Neutrophil (primary cell): ENCODE measurements around the gene SHCBP1.

ENCODE experiments used
- H3K27ac ChIP-seq: fragments of 200-600 bp; sonication (generic); 2 replicates; pipeline ENCODE4 v1.5.1; 2016; ENCODE audit warnings: mild to moderate bottlenecking, moderate library complexity
- H3K27me3 ChIP-seq: fragments of 200-600 bp; sonication (generic); 2 replicates; pipeline ENCODE4 v1.6.0; 2016; ENCODE audit warnings: mild to moderate bottlenecking
- H3K36me3 ChIP-seq: fragments of 200-600 bp; sonication (generic); 2 replicates; pipeline ENCODE4 v1.5.1; 2017
- H3K4me1 ChIP-seq, 2 experiments: fragments of 200-600 bp in 1 of 2; sonication (generic) in 1 of 2; 1 replicate in 1 of 2; 2 replicates in 1 of 2; pipeline versions ENCODE4 v1.5.1 to v1.6.1; 2013 to 2016; ENCODE audit warnings: low read depth in 1 of 2, low read length in 1 of 2, mild to moderate bottlenecking in 1 of 2, moderate library complexity in 1 of 2; ENCODE audit not compliant: control insufficient read depth in 1 of 2, insufficient read depth in 1 of 2
- H3K4me3 ChIP-seq, 2 experiments: fragments of 200-600 bp in 1 of 2; sonication (generic) in 1 of 2; 1 replicate in 1 of 2; 2 replicates in 1 of 2; pipeline ENCODE4 v1.5.1; 2013 to 2016; ENCODE audit warnings: low read depth in 1 of 2, low read length in 1 of 2, mild to moderate bottlenecking in 1 of 2, moderate library complexity in 1 of 2
- H3K9me3 ChIP-seq: fragments of 200-600 bp; sonication (generic); 2 replicates; pipeline ENCODE4 v1.5.1; 2016
- CTCF ChIP-seq: fragments of 200-600 bp; sonication (generic); IDR thresholded peaks from 2 replicates; pipeline ENCODE4 v1.5.1; 2016; ENCODE audit warnings: antibody characterized with exemption

The SHCBP1 gene

GRCh38 chr16:46649588-46650253 lies 28.5 kb upstream of the SHCBP1 start:
- TF ChIP-seq CTCF, result no peak
- peaks cover 8 to 11% of the 10 kb centered on the region in 2 experiments for H3K4me1 ChIP-seq
- no peaks in the 10 kb centered on the region for H3K27me3 ChIP-seq
- H3K9me3 ChIP-seq, result no peaks in the 10 kb centered on the region
- H3K4me3 ChIP-seq, result no peak overlapping the region
- H3K27ac ChIP-seq, result no peak overlapping the region
- peaks cover 25% of the 10 kb centered on the region for H3K36me3 ChIP-seq

GRCh38 chr16:46648656-46649055 lies 27.5 kb upstream of the SHCBP1 start:
- Histone ChIP-seq H3K4me1 (peaks cover 8 to 11% of the 10 kb centered on the region in 2 experiments), H3K27ac (no peak overlapping the region), H3K27me3 (no peaks in the 10 kb centered on the region), H3K4me3 (no peak overlapping the region), H3K36me3 (peaks cover 19% of the 10 kb centered on the region), H3K9me3 (no peaks in the 10 kb centered on the region)
- no peak for TF ChIP-seq CTCF

GRCh38 chr16:46638947-46639925 lies 18.1 kb upstream of the SHCBP1 start:
- Histone ChIP-seq H3K4me3 (no peak overlapping the region), H3K9me3 (no peaks in the 10 kb centered on the region), H3K27me3 (no peaks in the 10 kb centered on the region), H3K27ac (no peak overlapping the region), H3K36me3 (no peaks in the 10 kb centered on the region), H3K4me1 (peaks cover 14 to 17% of the 10 kb centered on the region in 2 experiments)
- TF ChIP-seq CTCF, result no peak

- Histone ChIP-seq H3K4me1 (peaks cover 32 to 35% of the 10 kb centered on the region in 2 experiments), H3K36me3 (no peaks in the 10 kb centered on the region), H3K27me3 (no peaks in the 10 kb centered on the region), H3K9me3 (no peaks in the 10 kb centered on the region), H3K4me3 (no peak overlapping the region), H3K27ac (no peak overlapping the region)
- no peak for TF ChIP-seq CTCF
Observed at GRCh38 chr16:46632778-46633733, 11.9 kb upstream of the SHCBP1 start.
